Erythroblast (primary cell): Measurements from ENCODE around the gene HOXD3.
A peak's percentile ranks its signal among the peaks of the same experiment; 100 is the strongest.

Experiments used
- DNase-seq, 2 experiments: peaks; one replicate each; lab custom pipeline; 2025; lab: John Stamatoyannopoulos, UW
- GATA1 ChIP-seq: IDR thresholded peaks from 2 replicates; pipeline ENCODE4 v1.6.1; 2011; ENCODE audit warnings: low read depth, mild to moderate bottlenecking, control low read depth, low read length, moderate library complexity
- POLR2A ChIP-seq: IDR thresholded peaks from 2 replicates; pipeline ENCODE4 v1.6.1; 2011; ENCODE audit warnings: mild to moderate bottlenecking, low read length

Gene HOXD3

DNA sequence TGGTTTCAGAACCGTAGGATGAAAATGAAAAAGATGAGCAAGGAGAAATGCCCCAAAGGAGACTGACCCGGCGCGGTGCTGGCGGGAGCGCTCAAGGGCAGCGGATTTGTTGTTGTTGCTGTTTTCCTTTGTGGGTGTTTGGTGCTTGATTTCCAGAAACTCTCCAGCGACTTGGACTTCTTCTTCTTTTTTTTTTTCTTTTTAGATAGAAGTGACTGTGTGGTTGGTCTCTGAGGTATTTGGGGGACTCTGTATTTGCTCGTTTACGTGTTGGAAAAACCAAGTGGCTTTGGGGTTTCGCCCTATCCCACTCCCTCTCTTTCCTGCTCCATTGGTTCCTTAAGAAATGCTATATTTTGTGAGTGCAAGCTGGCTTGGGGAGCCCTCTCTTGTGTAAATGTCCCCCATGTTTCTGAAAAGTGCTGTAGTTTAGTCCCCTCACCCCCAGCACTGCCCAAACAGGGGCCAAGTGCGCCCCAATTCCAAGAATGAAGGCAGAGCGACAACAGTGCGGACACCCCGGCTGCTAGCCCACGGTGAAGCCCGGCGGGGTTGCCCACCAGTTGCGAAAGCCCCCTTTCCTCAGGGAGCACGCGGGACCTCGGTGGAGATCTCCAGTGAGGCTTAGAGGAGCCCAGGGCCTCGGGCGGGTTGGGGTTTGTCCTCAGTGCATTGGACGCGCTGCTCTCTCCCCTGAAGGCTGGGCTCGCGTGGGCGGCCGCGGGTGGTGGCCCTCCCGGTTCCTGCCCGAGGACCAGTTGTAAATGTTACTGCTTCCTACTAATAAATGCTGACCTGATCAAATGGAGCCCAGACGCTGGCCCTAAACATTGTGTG is 32.8 kb upstream of the HOXD3 start:
- TF ChIP-seq GATA1: no peak
- no peak for TF ChIP-seq POLR2A

DNA sequence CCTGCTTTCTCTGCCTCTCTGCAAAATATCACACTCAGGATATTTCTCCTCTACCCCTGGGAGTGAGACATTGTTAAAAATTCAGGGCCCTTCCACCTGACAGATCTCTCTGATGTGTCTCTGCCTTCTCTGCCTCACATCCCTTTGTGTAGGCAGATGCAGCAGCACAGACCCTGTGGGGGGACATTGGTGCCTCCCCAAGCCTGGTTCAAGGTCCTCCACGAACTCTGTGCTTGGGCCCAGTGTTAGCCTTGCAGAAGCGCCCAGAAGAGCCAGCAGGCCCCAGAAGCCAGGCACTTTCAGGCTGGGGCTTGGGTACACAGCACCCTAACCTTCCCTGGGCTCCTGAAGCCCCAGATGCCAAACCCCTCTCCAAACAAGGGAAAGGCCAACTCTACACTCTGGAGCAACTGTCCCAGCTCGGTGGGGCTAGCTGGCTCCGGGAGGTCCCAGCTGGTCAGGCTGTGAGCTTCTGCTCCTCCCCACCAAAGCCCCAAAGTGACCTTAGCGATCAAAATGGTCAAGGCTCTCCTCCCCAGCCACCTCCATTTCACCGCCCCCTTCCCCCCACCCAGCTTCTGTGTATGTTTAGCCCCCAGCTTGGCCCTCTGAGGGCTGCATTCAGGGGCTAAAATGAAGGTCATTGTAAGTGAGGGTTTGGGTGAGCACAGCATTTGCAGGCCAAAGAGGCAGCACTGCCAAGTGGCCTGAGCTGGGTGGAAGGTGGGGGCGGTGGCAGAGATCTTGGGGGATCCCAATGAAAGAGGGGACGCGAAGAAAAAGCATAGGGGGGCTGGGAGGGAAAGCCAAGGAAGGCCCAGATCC is 31.9 kb upstream of the HOXD3 start:
- no peak for TF ChIP-seq GATA1
- no peak for TF ChIP-seq POLR2A
- no peak for DNase-seq

More for the DNA sequence above, 32.8 kb upstream of the HOXD3 start:
- DNase-seq: no peak

- no peak for DNase-seq
- TF ChIP-seq POLR2A (no peak), GATA1 (no peak)
Measured at GRCh38 chr2:176125772-176126054, 31.4 kb upstream of the HOXD3 start.

DNA sequence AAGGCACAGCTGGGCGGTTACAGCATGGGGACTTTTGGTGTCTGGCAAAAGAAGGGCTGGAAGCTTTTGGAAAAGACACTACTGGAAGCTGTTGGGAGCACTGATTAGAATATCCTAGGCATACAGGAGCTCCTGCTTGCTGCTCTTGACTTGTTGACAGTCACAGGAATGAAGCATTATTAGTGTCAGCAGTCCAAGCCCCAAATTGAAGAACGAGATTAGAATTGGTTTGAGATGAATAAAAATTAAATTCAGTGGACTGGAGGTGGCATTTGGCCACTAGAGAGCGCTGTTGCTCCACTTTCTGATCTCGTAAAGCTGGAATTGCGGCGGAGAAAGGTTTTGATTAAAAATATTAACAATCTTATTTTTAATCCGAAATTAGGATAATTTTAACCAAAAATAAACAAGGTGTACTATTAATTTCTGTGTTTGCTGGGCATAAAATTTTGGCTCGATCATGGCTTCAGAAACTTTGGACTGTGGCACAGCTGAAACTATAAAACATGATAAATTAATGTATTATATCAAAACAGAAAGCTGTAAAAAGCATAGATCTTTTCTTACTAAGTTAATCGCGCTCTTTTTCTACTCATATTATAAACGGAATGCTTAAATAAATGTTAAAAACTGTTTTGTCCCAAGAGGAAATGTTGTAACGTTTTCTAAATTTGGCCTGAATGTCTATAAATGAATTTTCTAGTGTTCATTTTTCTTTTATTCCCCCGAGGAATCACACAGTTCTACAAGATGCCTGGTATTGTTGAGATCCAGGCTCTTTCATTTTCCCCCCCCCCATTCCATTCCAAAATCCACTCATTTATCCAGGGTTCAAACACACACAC is 30.0 kb upstream of the HOXD3 start:
- TF ChIP-seq GATA1: no peak
- peak; percentile 61 to 83 for DNase-seq

GRCh38 chr2:176127774-176128072 is 29.4 kb upstream of the HOXD3 start:
- no peak for DNase-seq
- TF ChIP-seq POLR2A (no peak), GATA1 (no peak)

GRCh38 chr2:176128172-176128981 is 28.7 kb upstream of the HOXD3 start:
- no peak for TF ChIP-seq GATA1
- no peak for TF ChIP-seq POLR2A
- DNase-seq: no peak

DNA sequence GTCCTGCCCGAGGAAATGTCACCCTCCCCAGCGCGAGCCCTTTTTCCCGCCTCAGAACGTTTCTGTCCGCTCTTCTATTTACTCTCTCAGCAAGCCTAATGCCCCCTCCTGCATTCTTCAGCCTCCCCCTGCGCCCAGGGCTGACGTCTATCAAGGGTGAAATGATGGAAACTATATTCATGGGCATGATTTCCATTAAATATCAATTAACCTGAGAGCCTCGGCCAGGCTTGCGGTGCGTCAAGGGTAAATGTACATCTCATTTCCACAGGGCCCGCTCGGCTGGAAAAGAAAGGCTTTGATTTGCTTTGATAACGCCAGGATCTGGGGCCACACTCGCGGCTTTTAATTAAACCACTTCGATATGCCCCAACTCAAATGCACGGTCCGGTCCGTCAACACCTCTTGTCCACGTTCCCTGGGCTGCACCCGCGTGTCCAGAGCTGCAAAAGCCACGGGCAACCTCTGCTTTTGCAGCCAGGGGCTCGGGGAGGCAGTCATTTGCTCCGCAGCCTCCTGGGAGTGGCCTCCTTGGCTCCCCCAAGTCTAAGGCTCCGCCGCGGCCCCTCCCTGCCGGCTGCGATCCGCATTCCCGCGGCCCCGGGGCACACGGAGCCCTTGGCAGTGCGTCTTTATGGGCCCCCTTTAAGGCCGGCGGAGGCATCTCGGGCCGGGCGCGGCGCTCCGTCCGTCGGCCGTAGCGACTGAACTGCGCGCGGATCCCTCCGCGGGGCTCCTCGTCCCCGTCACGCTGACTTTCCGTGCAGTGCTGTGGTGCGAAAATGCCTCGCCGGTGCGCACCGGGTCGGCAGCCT is 27.9 kb upstream of the HOXD3 start, which contains the start of gene HOXD8:
TSS of gene HOXD8 (plus strand) at position 724 of the 815 bp plus-strand sequence. CDS start 662 bp downstream, outside the sequence.
- peak; percentile 77 to 81 for DNase-seq
- TF ChIP-seq POLR2A (no peak), GATA1 (no peak)

DNA sequence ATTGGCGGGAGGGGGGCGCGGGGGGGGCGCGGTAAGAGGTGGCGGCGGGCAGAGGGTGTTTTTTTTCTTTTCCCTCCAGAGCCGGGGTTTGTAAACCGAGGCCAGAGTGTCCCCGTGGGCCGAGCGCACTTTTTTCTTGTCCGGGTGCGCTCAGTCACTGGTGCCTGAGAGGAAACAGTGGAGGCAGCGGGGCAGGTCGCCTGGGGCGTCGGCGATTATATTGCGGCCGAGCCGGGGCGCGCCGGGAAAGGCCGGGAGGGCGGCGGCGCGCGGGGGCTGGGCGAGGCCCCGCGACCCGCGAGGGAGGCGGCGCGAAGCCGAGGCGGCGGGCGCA is 27.3 kb upstream of the HOXD3 start:
- peak in 1 of 2 experiments; percentile 60 for DNase-seq

DNA sequence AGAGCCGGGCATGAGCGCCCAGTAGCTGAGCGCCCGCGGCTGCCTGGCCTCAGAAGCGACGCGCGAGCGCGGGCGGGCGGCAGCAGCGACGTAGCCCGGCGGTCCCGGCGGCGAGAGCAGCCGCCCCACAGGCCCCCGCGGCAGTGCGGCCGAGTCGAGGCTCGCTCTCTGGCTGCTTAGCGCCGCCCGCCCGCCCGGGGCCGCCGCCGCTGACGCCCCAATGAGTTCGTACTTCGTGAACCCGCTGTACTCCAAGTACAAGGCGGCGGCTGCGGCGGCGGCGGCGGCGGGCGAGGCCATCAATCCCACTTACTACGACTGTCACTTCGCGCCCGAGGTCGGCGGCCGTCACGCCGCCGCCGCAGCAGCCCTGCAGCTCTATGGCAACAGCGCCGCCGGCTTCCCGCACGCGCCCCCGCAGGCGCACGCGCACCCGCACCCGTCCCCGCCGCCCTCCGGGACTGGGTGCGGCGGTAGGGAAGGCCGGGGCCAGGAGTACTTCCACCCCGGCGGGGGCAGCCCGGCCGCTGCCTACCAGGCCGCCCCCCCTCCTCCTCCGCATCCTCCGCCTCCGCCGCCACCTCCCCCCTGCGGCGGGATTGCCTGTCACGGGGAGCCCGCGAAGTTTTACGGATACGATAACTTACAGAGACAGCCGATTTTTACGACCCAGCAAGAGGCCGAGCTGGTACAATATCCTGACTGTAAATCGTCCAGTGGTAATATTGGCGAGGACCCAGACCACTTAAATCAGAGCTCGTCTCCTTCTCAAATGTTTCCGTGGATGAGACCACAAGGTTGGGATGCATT is 26.8 kb upstream of the HOXD3 start:
- DNase-seq: peak; percentile 56 to 71
- no peak for TF ChIP-seq POLR2A
- TF ChIP-seq GATA1: no peak

More for the DNA sequence above, 27.3 kb upstream of the HOXD3 start:
- TF ChIP-seq POLR2A (no peak), GATA1 (no peak)

DNA sequence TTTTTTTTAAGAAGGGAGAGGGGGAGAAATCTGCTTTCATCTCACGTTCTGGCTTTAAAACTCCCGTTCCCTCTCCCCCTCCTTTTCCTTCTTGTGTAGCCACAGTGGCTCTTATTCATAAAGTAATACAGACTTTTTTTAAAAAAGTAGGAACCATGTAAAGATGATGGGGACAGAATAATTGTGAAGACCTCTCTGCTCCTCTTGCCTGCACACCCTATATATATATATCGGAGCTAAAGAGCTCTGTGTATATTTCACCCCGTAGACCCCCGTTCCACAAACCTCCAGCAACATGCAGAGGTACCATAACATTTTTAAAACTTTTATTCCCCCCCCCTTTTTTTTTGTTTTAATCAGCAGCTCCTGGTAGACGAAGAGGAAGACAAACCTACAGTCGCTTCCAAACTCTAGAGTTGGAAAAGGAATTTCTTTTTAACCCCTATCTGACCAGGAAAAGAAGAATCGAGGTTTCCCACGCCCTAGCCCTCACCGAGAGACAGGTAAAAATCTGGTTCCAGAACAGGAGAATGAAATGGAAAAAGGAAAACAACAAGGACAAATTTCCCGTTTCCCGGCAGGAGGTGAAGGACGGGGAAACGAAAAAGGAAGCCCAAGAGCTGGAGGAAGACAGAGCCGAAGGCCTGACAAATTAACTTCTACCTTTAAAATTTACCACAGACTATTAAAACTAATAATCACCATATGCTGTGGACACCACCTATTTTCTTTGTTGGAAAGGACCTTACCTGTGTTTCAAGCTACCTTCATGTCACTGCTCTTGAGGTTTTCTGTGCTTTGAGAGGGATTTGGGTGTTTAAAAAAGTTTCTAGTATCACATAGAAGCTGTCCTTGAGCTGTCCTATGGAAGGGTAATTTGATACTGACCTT is 25.9 kb upstream of the HOXD3 start:
- peak in 1 of 2 experiments; percentile 19 for DNase-seq
- TF ChIP-seq POLR2A (no peak), GATA1 (no peak)

DNA sequence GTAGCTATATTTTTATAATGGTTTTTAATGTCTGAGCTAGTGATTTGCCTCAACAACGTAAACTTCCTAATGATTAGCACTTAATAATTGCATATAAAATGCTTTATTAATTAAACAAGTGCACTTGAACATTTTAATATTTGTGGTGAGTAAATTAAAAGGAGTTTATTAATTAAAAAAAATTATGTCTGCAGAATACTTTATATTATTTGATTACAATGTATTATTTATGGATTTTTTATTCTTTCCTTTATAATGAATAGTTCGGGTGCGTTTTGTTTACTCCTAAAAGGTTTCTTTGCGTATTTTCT is 25.3 kb upstream of the HOXD3 start:
- no peak for DNase-seq
- no peak for TF ChIP-seq POLR2A
- no peak for TF ChIP-seq GATA1
